ENCODE results near the gene ADAMTS18.

- TF ChIP-seq TAF1 (IDR thresholded peaks at IDR 0.05; ENCODE audit: borderline replicate concordance, low read depth, low read length) (no peak), POLR2A (IDR thresholded peaks at IDR 0.05; ENCODE audit: low read depth, low read length) (no peak), POLR2AphosphoS5 (IDR thresholded peaks at IDR 0.05; ENCODE audit: low read depth, low read length) (no peak)
These were observed 158.2 kb downstream of the ADAMTS18 start for GRCh38 chr16:77276661-77277060.
